ENCODE results near the gene CELF5.
"Not testable (repeated sequence)": the region's sequence is repeated elsewhere in the genome, so short reads cannot be mapped to it uniquely, and the experiment has no call there.

CELF5 gene

DNA sequence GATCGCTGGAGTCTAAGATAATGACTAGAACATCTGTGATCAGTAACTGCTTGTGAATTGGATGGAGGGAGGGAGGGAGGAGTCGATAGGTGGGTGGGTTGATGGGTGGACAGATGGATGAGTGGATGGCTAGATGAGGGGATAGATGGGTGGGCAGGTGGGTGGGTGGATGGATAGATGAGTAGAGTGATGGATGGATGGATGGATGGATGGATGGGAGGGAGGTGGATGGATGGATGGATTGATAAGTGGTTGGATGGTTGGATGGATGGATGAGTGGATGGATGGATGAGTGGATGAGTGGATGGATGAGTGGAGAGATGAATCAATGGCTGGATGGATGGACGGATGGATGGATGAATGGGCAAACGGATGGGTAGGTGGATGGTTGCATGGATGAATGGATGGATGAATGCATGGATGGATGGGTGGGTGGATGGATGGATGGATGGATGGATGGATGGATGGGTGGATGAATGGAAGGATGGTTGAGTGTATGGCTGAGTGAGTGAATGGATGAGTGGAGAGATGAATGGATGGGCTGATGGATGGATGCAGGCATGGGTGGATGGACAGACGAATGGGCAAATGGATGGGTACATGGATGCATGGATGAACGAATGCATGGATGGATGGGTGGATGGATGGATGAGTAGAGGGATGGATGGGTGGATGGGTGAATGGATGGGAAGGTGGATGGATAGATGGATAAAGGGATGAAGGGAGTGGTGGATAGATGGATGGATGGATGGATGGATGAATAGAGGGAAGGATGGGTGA lies 97.9 kb downstream of the CELF5 start:
- no peak for DNase-seq (ENCODE audit: low read depth)

GRCh38 chr19:3323026-3323425 lies 98.6 kb downstream of the CELF5 start:
- no peak for DNase-seq (ENCODE audit: low read depth)

GRCh38 chr19:3323658-3324057 lies 99.2 kb downstream of the CELF5 start:
- no peak for DNase-seq (ENCODE audit: low read depth)

DNA sequence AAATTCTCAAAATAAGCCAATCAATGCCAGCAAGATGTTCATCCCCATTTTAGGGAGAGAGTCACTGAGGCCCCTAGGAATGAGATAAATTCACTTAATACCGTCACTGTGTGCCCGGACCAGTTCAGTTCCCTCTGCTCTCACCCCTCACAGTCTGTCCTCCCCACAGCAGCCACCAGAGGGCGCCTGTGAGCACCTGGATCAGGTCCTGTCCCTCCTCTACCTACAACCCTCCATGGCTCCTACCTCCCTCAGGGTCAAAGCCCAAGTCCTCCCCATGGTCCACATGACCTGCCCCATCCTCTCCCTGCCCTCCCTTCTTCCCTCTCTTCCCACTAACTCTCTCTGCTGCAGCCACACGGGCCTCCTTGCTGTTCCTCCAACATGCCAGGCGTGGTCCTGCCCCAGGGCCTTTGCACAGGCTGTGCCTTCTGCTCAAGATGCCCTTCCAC lies 100.0 kb downstream of the CELF5 start:
- peak; percentile 40 for DNase-seq (ENCODE audit: low read depth)

DNA sequence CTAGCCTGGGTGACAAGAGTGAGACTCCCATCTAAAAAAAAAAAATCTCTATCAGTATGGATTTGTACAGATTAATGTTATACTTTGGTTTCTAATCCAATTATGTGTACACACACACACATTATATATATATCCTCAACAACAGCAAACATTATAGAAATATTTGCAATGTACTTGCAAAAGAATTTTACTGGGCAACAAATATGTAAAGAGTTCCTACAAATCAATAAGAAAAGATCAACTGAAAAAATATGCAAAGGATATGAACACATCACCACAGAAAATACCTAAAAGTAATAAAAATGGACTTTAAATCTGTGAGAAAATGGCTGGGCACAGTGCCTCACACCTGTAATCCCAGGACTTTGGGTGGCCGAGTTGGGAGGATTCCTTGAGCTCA lies 101.0 kb downstream of the CELF5 start:
- DNase-seq (ENCODE audit: low read depth): no peak

DNA sequence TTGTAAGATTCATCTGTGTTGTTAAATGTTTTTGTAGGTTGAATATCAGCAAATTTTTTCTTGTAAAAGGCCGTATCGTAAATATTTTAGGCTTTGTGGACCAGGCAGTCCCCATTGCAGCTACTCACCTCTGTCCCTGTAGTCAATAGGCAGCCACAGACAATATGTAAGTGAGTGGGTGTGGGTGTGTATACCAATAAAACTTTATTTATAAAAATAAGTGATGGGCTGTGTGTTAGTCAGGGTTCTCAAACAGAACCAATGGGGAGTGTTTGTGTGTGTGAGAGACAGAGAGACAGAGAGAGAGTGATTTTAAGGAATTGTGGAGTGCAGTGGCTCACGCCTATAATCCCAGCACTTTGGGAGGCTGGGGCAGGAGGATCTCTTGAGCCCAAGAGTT lies 104.3 kb downstream of the CELF5 start:
- no peak for DNase-seq (ENCODE audit: low read depth)

DNA sequence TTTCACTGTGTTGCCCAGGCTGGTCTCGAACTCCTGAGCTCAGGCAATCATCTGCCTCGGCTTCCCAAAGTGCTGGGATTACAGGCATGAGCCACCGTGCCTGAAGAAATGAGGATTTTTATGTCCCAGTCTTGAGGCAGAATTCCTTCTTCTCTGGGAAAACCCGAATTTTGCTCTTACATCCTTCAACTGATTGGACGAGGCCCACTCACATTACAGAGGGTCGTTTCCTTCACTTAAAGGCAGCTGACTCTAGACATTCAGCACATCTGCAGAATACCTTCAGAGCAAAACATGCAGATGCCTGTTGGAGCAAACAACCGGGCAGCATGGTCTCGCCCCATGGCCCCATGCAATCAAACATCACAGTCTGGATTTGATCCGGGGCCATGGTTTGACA lies 105.6 kb downstream of the CELF5 start:
- no peak for DNase-seq (ENCODE audit: low read depth)

GRCh38 chr19:3332232-3332631 lies 107.8 kb downstream of the CELF5 start:
- DNase-seq (ENCODE audit: low read depth): not testable (repeated sequence)

- no peak for DNase-seq (ENCODE audit: low read depth)
Observed at GRCh38 chr19:3333020-3333583, 108.6 kb downstream of the CELF5 start.

GRCh38 chr19:3333662-3334061 lies 109.2 kb downstream of the CELF5 start:
- DNase-seq (ENCODE audit: low read depth): no peak

- not testable (repeated sequence) for DNase-seq (ENCODE audit: low read depth)
Observed at GRCh38 chr19:3334749-3335430, 110.4 kb downstream of the CELF5 start.

- no peak for DNase-seq (ENCODE audit: low read depth)
Observed at GRCh38 chr19:3335431-3336350, 111.2 kb downstream of the CELF5 start.

DNA sequence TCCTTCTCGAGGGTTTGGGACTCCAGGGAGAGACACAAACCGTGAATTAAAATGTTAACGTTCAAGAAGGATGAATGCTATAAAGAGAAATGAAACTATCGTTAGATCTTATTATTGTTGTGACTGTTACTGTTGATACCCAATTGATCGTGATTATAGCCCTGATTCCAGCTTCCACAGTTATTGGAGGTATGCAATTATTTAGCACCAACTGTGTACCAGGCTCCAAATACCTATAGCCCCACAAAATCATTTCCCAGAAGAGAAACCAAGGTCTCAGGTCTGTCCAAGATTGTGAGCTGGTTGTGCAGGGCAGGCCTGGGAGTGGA lies 111.9 kb downstream of the CELF5 start:
- no peak for DNase-seq (ENCODE audit: low read depth)

- no peak for DNase-seq (ENCODE audit: low read depth)
Observed at GRCh38 chr19:3336680-3337523, 112.4 kb downstream of the CELF5 start.

DNA sequence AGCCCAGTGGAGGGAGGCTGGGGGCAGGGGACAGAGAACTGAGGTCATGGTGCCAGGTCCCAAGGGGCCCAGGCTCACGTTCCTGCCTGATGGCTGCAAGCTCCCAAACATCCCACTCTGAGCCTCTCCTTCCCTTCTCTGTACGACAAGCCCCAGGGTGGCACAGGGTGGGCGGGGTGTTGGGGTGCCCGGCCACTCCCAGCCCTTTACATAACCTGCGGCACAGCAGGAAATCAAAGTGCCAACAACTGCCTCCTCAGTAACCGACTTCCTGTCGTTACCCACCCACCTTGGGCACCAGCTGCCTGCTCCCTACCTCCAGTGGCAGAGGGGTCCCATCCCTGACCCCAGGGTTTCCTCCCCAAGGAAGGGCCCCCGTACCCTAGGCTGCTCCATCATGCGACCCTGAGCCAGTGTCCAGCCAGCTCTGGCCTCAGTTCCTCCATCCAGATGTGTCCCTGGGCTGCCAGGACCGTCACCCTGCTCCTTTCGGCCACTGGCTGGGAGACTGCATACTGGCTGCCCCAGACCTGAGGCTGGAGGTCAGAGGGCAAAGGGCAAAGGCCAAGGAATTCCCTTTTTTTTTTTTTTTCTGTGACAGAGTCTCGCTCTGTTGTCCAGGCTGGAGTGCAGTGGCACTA lies 114.2 kb downstream of the CELF5 start:
- no peak for DNase-seq (ENCODE audit: low read depth)

DNA sequence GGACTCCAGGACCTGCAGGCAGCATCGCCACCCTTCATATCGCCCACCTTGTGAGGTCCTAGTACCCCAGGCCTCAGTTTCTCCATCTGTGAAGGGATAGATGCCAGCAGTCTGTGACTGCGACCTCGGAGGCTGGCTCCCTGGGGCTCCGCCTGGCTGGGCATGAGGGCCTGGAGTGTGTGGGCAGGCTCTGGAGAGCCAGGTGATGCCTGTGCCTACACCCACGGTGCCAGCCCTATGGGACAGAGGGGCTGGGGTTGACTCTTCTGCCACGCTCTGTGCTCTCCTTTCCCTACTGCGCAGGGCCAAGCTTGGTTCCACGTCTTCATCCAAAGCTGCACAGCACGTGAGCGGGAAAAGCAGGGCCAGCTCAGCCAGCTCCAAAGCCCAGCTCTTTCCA lies 115.9 kb downstream of the CELF5 start:
- DNase-seq (ENCODE audit: low read depth): no peak

GRCh38 chr19:3342246-3342645 lies 117.8 kb downstream of the CELF5 start:
- no peak for DNase-seq (ENCODE audit: low read depth)

DNA sequence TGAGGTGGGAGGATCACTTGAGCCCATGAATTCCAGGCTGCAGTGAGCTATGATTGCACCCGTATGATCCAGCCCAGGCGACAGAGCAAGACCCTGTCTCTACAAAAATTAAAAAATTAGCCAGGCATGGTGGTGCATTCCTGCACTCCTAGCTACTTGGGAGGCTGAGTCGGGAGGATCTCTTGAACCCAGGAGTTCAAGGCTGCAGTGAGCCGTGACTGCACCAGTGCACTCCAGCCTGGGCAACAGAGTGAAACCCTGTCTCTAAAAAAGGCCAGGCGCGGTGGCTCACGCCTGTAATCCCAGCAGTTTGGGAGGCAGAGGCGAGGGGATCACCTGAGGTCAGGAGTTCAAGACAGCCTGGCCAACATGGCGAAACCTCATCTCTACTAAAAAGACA lies 118.5 kb downstream of the CELF5 start:
- DNase-seq (ENCODE audit: low read depth): not testable (repeated sequence)

DNA sequence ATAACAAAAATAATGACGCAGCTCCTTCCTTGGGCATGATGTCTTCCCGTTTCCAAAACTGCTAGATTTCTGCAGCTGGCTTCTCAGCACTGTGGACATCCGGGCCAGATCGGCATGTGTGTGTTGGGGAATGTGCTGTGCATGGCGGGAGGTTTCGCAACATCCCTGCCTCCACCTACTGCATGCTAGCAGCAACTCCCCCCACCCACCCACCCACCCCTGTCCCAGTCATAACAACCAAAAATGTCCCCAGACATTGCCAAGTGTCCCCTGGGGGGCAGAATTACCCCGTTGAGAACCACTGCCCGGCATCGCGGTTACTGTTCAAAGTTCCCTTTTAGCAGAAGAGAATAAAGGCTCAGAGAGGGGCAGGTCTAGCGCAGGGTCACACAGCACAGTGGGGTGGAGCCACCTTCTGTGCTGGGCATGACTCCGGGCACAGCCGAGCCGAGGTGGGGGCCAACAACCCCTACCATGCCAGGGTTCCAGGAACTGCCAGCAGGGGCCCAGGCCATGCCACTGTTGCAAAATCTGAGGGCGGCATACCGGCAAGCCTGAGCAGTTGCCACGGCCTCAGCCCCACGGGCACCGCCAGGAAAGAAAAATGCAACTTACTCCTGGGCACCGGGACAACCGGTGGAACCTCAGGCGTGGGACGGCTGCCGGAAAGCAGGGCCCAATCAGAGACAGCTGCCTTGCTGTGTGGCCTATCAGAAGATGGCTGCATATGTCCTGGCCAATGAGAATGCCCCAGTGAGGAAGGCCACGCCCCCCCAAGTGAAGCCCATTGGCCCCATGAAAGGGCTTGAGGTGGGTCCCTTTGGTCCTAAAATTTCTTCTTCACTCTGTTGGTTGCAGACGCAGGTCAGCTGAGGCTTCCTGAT lies 119.4 kb downstream of the CELF5 start:
- peak; percentile 73 for DNase-seq (ENCODE audit: low read depth)
